Transverse colon (tissue), 4 donors: ENCODE data around the gene AKAP7. TPM values are rescaled to one million over a fixed set of nuclear protein-coding genes. Genes with fewer than 3 reads are reported as not detected.

ENCODE experiments used
- DNase-seq: peaks from one replicate; pipeline ENCODE4 v3.0.0-alpha.2; 2019
- H3K27ac ChIP-seq, 4 donors: fragments of 200-600 bp; sonication (generic); 2 replicates each; pipeline ENCODE4 v1.5.1; 2016 to 2018; ENCODE audit warnings: inconsistent platforms in 4 of 4
- H3K27me3 ChIP-seq: fragments of 200-600 bp; sonication (generic); 2 replicates; pipeline ENCODE4 v1.5.1; 2017; ENCODE audit warnings: inconsistent platforms
- H3K36me3 ChIP-seq, 4 donors: fragments of 200-600 bp; sonication (generic); 2 replicates each; pipeline ENCODE4 v1.5.1; 2017 to 2019; ENCODE audit warnings: inconsistent platforms in 4 of 4
- H3K4me1 ChIP-seq, 4 donors: fragments of 200-600 bp; sonication (generic); 2 replicates each; pipeline ENCODE4 v1.5.1; 2017 to 2020; ENCODE audit warnings: inconsistent platforms in 4 of 4
- H3K4me3 ChIP-seq, 4 donors: fragments of 200-600 bp; sonication (generic); 1 replicate in 1 of 4; 2 replicates in 3 of 4; pipeline versions ENCODE4 v1.5.1 to v1.6.1; 2017 to 2019; ENCODE audit warnings: inconsistent platforms in 4 of 4
- H3K9me3 ChIP-seq, 2 donors: fragments of 200-600 bp; sonication (generic); 2 replicates each; pipeline ENCODE4 v1.5.1; 2017 to 2019; ENCODE audit warnings: inconsistent platforms in 2 of 2
- CTCF ChIP-seq, 5 experiments: fragments of 200-600 bp in 3 of 5; fragments of 450-650 bp in 2 of 5; sonication (generic) in 3 of 5; IDR thresholded peaks; 1 replicate in 2 of 5; 2 replicates in 3 of 5; pipeline ENCODE4 v1.5.1; 2016 to 2017; ENCODE audit warnings: antibody characterized with exemption in 5 of 5, inconsistent platforms in 3 of 5, mild to moderate bottlenecking in 2 of 5, moderate library complexity in 1 of 5
- EP300 ChIP-seq: sonication (generic); formaldehyde crosslinking; IDR thresholded peaks from one replicate; pipeline ENCODE4 v1.6.1; 2017; ENCODE audit warnings: antibody characterized with exemption, low read depth
- POLR2A ChIP-seq: fragments of 450-650 bp; IDR thresholded peaks from one replicate; pipeline ENCODE4 v1.6.1; 2016; ENCODE audit warnings: antibody characterized with exemption, mild to moderate bottlenecking, moderate library complexity
- POLR2AphosphoS5 ChIP-seq, 3 donors: sonication (generic); formaldehyde crosslinking; IDR thresholded peaks; one replicate each; pipeline ENCODE4 v1.6.1; 2016; ENCODE audit warnings: antibody characterized with exemption in 3 of 3
- WGBS, 2 donors: methylation state at CpG; one replicate each; pipeline ENCODE4 v1.1.5; 2018; ENCODE audit warnings: low coverage in 1 of 2; 5-methylcytosine and 5-hydroxymethylcytosine counted together
- in situ Hi-C, 4 donors: fragments of 200-750 bp; cut with MboI; loops; one replicate each; pipeline versions ENCODE4 v1.15.0 to v1.15.1; 2017; ENCODE audit warnings: low sequenced_read_pairs in 3 of 4, low pct_ligation_motif_present in 1 of 4, low pct_unique_long_range_greater_than_20kb in 1 of 4
- intact Hi-C: fragments of 100-400 bp; cut with DNase I; formaldehyde crosslinking; loops from one replicate; pipeline ENCODE4 v1.15.1; 2023; ENCODE audit warnings: low total_unique reads
- total RNA-seq, 4 donors: library from RNA; depleted of rRNA; stranded (reverse); fragments of >200 nt; gene quantifications; one replicate each; pipeline ENCODE4 v1.1.0, GENCODE V29; 2016

Gene AKAP7
- total RNA-seq, 4 donors from 2014 or later = 4.9 to 19.1 (median 12.0) TPM

- H3K36me3 ChIP-seq = no peaks in the 10 kb centered on the region
- in situ Hi-C loops (no loop called here), intact Hi-C loops (no loop called here)
- DNase-seq = no peak
- no peaks in the 10 kb centered on the region for H3K9me3 ChIP-seq
- no peaks in the 10 kb centered on the region for H3K4me1 ChIP-seq
- no peaks in the 10 kb centered on the region for H3K27me3 ChIP-seq
- no peak overlapping the region for H3K27ac ChIP-seq
- TF ChIP-seq POLR2AphosphoS5 (IDR thresholded peaks at IDR 0.05) = no peak
- no peak for TF ChIP-seq POLR2A
- no peak for TF ChIP-seq CTCF (IDR thresholded peaks at IDR 0.05)
- no peak for TF ChIP-seq EP300
- WGBS, 2 donors = 83 to 94% methylated on average over 3 to 7 of the region's 7 CpGs
- H3K4me3 ChIP-seq = no peak overlapping the region
Measured at GRCh38 chr6:131283466-131284175, 148.4 kb downstream of the AKAP7 start.

- Histone ChIP-seq H3K36me3 (no peaks in the 10 kb centered on the region), H3K27ac (no peak overlapping the region), H3K4me3 (no peak overlapping the region), H3K9me3 (no peaks in the 10 kb centered on the region), H3K27me3 (no peaks in the 10 kb centered on the region), H3K4me1 (no peaks in the 10 kb centered on the region)
- TF ChIP-seq EP300 = no peak
- no peak for TF ChIP-seq POLR2A
- no peak for TF ChIP-seq POLR2AphosphoS5 (IDR thresholded peaks at IDR 0.05)
- TF ChIP-seq CTCF (IDR thresholded peaks at IDR 0.05) = no peak
- intact Hi-C loops (no loop called here), in situ Hi-C loops (no loop called here)
- 74 to 85% methylated on average over 1 of the region's 1 CpG for WGBS, 2 donors
- no peak for DNase-seq
Measured at GRCh38 chr6:131285548-131285947, 150.3 kb downstream of the AKAP7 start.

GRCh38 chr6:131286469-131287040 lies 151.3 kb downstream of the AKAP7 start:
- in situ Hi-C loops = no loop called here
- 93 to 100% methylated on average over 2 of the region's 2 CpGs for WGBS, 2 donors
- DNase-seq = no peak

DNA sequence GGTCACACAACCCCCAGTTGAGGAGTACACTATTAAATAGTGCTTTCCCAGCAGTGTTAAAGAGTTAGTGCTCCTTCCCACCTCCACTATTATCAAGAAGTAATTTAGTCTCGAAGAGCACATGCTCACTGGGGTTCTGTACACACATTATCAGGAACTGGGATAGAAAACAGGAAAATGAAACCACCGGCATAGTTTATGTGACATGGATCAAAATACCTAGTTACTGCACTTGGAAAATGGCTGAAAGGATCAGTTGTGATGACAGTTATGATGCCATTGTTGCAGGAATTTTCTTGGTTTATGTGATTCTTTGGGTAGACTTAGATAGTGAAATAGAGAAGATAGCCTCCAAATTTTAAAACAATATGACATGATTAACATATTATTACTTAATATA lies 152.9 kb downstream of the AKAP7 start:
- WGBS, 2 donors = 78 to 82% methylated on average over 1 to 2 of the region's 2 CpGs
- in situ Hi-C loops = no loop called here
- Histone ChIP-seq H3K4me1 (peaks cover 0 to 6% (median 0%) of the 10 kb centered on the region in 4 donors), H3K27ac (no peak overlapping the region), H3K36me3 (no peaks in the 10 kb centered on the region), H3K9me3 (no peaks in the 10 kb centered on the region), H3K27me3 (no peaks in the 10 kb centered on the region), H3K4me3 (no peak overlapping the region)
- intact Hi-C loops = no loop called here
- no peak for DNase-seq
- TF ChIP-seq CTCF (IDR thresholded peaks at IDR 0.05) = no peak

More at GRCh38 chr6:131286469-131287040, 151.3 kb downstream of the AKAP7 start:
- Histone ChIP-seq H3K36me3 (no peaks in the 10 kb centered on the region), H3K4me1 (no peaks in the 10 kb centered on the region), H3K27ac (no peak overlapping the region), H3K27me3 (no peaks in the 10 kb centered on the region), H3K4me3 (no peak overlapping the region), H3K9me3 (no peaks in the 10 kb centered on the region)
- intact Hi-C loops = no loop called here
- TF ChIP-seq POLR2AphosphoS5 (IDR thresholded peaks at IDR 0.05) = no peak
- TF ChIP-seq CTCF (IDR thresholded peaks at IDR 0.05) = no peak
- no peak for TF ChIP-seq POLR2A
- no peak for TF ChIP-seq EP300
